Activated CD4-positive, CD25-positive, alpha-beta regulatory T cell treated with anti-CD3 and anti-CD28 coated beads, Interleukin-2, amount 50 U/mL, for 72 hours (primary cell): Measurements from ENCODE around the gene FOXN3.

ENCODE experiments used
- DNase-seq: peaks from one replicate; pipeline ENCODE4 v3.0.0; 2021

Gene FOXN3

GRCh38 chr14:89244720-89245119 lies 172.3 kb downstream of the FOXN3 start:
- DNase-seq = no peak

GRCh38 chr14:89243741-89244140 lies 173.3 kb downstream of the FOXN3 start:
- DNase-seq = no peak

GRCh38 chr14:89243286-89243685 lies 173.7 kb downstream of the FOXN3 start:
- no peak for DNase-seq

- DNase-seq = no peak
Measured at GRCh38 chr14:89242652-89243279, 174.3 kb downstream of the FOXN3 start.

GRCh38 chr14:89241934-89242651 lies 174.9 kb downstream of the FOXN3 start:
- DNase-seq = no peak

GRCh38 chr14:89241257-89241656 lies 175.8 kb downstream of the FOXN3 start:
- no peak for DNase-seq

GRCh38 chr14:89240414-89240813 lies 176.6 kb downstream of the FOXN3 start:
- DNase-seq = no peak

GRCh38 chr14:89239023-89239422 lies 178.0 kb downstream of the FOXN3 start:
- DNase-seq = no peak

- no peak for DNase-seq
Measured at GRCh38 chr14:89237921-89238529, 179.0 kb downstream of the FOXN3 start.

GRCh38 chr14:89236851-89237250 lies 180.2 kb downstream of the FOXN3 start:
- no peak for DNase-seq

- no peak for DNase-seq
Measured at GRCh38 chr14:89233184-89233583, 183.8 kb downstream of the FOXN3 start.

- DNase-seq = no peak
Measured at GRCh38 chr14:89232265-89233070, 184.6 kb downstream of the FOXN3 start.

GRCh38 chr14:89231426-89232113 lies 185.5 kb downstream of the FOXN3 start:
- DNase-seq = no peak

GRCh38 chr14:89228921-89229639 lies 188.0 kb downstream of the FOXN3 start:
- no peak for DNase-seq

- DNase-seq = no peak
Measured at GRCh38 chr14:89227496-89227836, 189.6 kb downstream of the FOXN3 start.

GRCh38 chr14:89226801-89227495 lies 190.1 kb downstream of the FOXN3 start:
- DNase-seq = no peak

- DNase-seq = no peak
Measured at GRCh38 chr14:89225607-89226006, 191.4 kb downstream of the FOXN3 start.

- DNase-seq = no peak
Measured at GRCh38 chr14:89221109-89221810, 195.8 kb downstream of the FOXN3 start.

- DNase-seq = no peak
Measured at GRCh38 chr14:89219051-89219450, 198.0 kb downstream of the FOXN3 start.

- DNase-seq = no peak
Measured at GRCh38 chr14:89217891-89218290, 199.1 kb downstream of the FOXN3 start.

- no peak for DNase-seq
Measured at GRCh38 chr14:89215531-89215930, 201.5 kb downstream of the FOXN3 start.
